IgD-negative memory B cell (primary cell): Measurements from ENCODE around the gene TMEM59. TPM values are rescaled to one million over a fixed set of nuclear protein-coding genes. Genes with fewer than 3 reads are reported as not detected.
"Not testable (repeated sequence)": the region's sequence is repeated elsewhere in the genome, so short reads cannot be mapped to it uniquely, and the experiment has no call there.

Experiments used
- H3K27ac Mint-ChIP-seq, 3 donors: one replicate each; pipeline ENCODE4 v1.8.0; 2020 to 2022; ENCODE audit warnings: mild to moderate bottlenecking in 3 of 3, mixed read lengths in 3 of 3, moderate library complexity in 1 of 3
- H3K27me3 Mint-ChIP-seq: one replicate; pipeline ENCODE4 v1.8.0; 2021; ENCODE audit warnings: mixed read lengths
- H3K36me3 Mint-ChIP-seq: one replicate; pipeline ENCODE4 v1.8.0; 2020; ENCODE audit warnings: mild to moderate bottlenecking, mixed read lengths
- H3K4me1 Mint-ChIP-seq, 3 donors: one replicate each; pipeline ENCODE4 v1.8.0; 2020 to 2022; ENCODE audit warnings: mixed read lengths in 3 of 3, mild to moderate bottlenecking in 1 of 3
- H3K4me3 Mint-ChIP-seq, 4 donors: one replicate each; pipeline ENCODE4 v1.8.0; 2020 to 2022; ENCODE audit warnings: mild to moderate bottlenecking in 4 of 4, mixed read lengths in 4 of 4, moderate library complexity in 3 of 4
- H3K9me3 Mint-ChIP-seq, 3 donors: one replicate each; pipeline ENCODE4 v1.8.0; 2020 to 2021; ENCODE audit warnings: mixed read lengths in 3 of 3, mild to moderate bottlenecking in 1 of 3
- polyA plus RNA-seq: library from polyadenylated mRNA; unstranded; fragments of 300-500 nt; fragmentation: Illumina TruSeq; gene quantifications from one replicate; pipeline ENCODE4 v1.2.3, GENCODE V29; 2021

TMEM59 gene
- polyA plus RNA-seq, 1 donor from 2014 or later, result 386 TPM

- Mint-ChIP-seq H3K36me3 (peaks cover 3% of the 10 kb centered on the region), H3K4me3 (no peak overlapping the region), H3K4me1 (peaks cover 0 to under 1% (median 0%) of the 10 kb centered on the region in 3 donors), H3K27ac (no peak overlapping the region), H3K9me3 (no peaks in the 10 kb centered on the region), H3K27me3 (no peaks in the 10 kb centered on the region)
Measured at GRCh38 chr1:54037476-54037875, 15.5 kb downstream of the TMEM59 start.

GRCh38 chr1:54028306-54029251 lies 24.4 kb downstream of the TMEM59 start:
- peaks cover 2 to 5% (median 3%) of the 10 kb centered on the region in 3 donors for H3K4me1 Mint-ChIP-seq
- no peaks in the 10 kb centered on the region for H3K9me3 Mint-ChIP-seq
- no peaks in the 10 kb centered on the region for H3K27me3 Mint-ChIP-seq
- no peaks in the 10 kb centered on the region for H3K36me3 Mint-ChIP-seq
- peak overlapping the region in 2 of 3 donors; percentile 32 to 88 for H3K27ac Mint-ChIP-seq
- no peak overlapping the region for H3K4me3 Mint-ChIP-seq

- Mint-ChIP-seq H3K4me1 (peaks cover 2 to 5% (median 3%) of the 10 kb centered on the region in 3 donors), H3K27me3 (no peaks in the 10 kb centered on the region), H3K4me3 (no peak overlapping the region), H3K27ac (no peak overlapping the region), H3K36me3 (no peaks in the 10 kb centered on the region), H3K9me3 (no peaks in the 10 kb centered on the region)
Measured at GRCh38 chr1:54027848-54028247, 25.2 kb downstream of the TMEM59 start.

- H3K4me3 Mint-ChIP-seq, H3K27me3 Mint-ChIP-seq, H3K36me3 Mint-ChIP-seq, H3K27ac Mint-ChIP-seq, H3K4me1 Mint-ChIP-seq, H3K9me3 Mint-ChIP-seq: not testable (repeated sequence)
Measured at GRCh38 chr1:54024811-54025210, 28.2 kb downstream of the TMEM59 start.

GRCh38 chr1:54024358-54024757 lies 28.6 kb downstream of the TMEM59 start:
- H3K27me3 Mint-ChIP-seq, result no peaks in the 10 kb centered on the region
- no peaks in the 10 kb centered on the region for H3K4me1 Mint-ChIP-seq
- no peak overlapping the region for H3K4me3 Mint-ChIP-seq
- H3K36me3 Mint-ChIP-seq, result no peaks in the 10 kb centered on the region
- no peak overlapping the region for H3K27ac Mint-ChIP-seq
- H3K9me3 Mint-ChIP-seq, result no peaks in the 10 kb centered on the region

- H3K4me1 Mint-ChIP-seq, H3K27ac Mint-ChIP-seq, H3K36me3 Mint-ChIP-seq, H3K4me3 Mint-ChIP-seq, H3K9me3 Mint-ChIP-seq, H3K27me3 Mint-ChIP-seq: not testable (repeated sequence)
Measured at GRCh38 chr1:54019562-54020176, 33.3 kb downstream of the TMEM59 start.

- no peaks in the 10 kb centered on the region for H3K9me3 Mint-ChIP-seq
- H3K27me3 Mint-ChIP-seq, result no peaks in the 10 kb centered on the region
- peak overlapping the region in 1 of 3 donors; percentile 20 for H3K27ac Mint-ChIP-seq
- H3K4me1 Mint-ChIP-seq, result no peaks in the 10 kb centered on the region
- no peaks in the 10 kb centered on the region for H3K36me3 Mint-ChIP-seq
- no peak overlapping the region for H3K4me3 Mint-ChIP-seq
Measured at GRCh38 chr1:54018635-54019034, 34.4 kb downstream of the TMEM59 start.

GRCh38 chr1:54017979-54018378 lies 35.0 kb downstream of the TMEM59 start, which contains the start of gene LDLRAD1:
Gene LDLRAD1 (minus strand): TSS chr1:54018186. CDS start chr1:54018112, 74 bp downstream.
- no peak within 1 kb of the TSS for H3K4me3 Mint-ChIP-seq
- H3K4me1 Mint-ChIP-seq, result no peaks in the 10 kb centered on the region
- H3K27me3 Mint-ChIP-seq, result no peaks in the 10 kb centered on the region
- no peaks in the 10 kb centered on the region for H3K9me3 Mint-ChIP-seq
- H3K36me3 Mint-ChIP-seq, result no peaks in the 10 kb centered on the region
- H3K27ac Mint-ChIP-seq, result peak within 1 kb of the TSS in 1 of 3 donors; percentile 20

- Mint-ChIP-seq H3K9me3 (no peaks in the 10 kb centered on the region), H3K4me3 (no peak overlapping the region), H3K4me1 (no peaks in the 10 kb centered on the region), H3K36me3 (no peaks in the 10 kb centered on the region), H3K27me3 (peaks cover 1% of the 10 kb centered on the region), H3K27ac (peak overlapping the region in 1 of 3 donors; percentile 43)
Measured at GRCh38 chr1:54016343-54017282, 36.4 kb downstream of the TMEM59 start.

GRCh38 chr1:54014009-54014629 lies 38.9 kb downstream of the TMEM59 start:
- Mint-ChIP-seq H3K27ac (no peak overlapping the region), H3K4me3 (no peak overlapping the region), H3K27me3 (peaks cover 8% of the 10 kb centered on the region), H3K4me1 (no peaks in the 10 kb centered on the region), H3K9me3 (no peaks in the 10 kb centered on the region), H3K36me3 (no peaks in the 10 kb centered on the region)

GRCh38 chr1:54013393-54014008 lies 39.5 kb downstream of the TMEM59 start:
- Mint-ChIP-seq H3K9me3 (no peaks in the 10 kb centered on the region), H3K36me3 (no peaks in the 10 kb centered on the region), H3K4me1 (no peaks in the 10 kb centered on the region), H3K4me3 (no peak overlapping the region), H3K27me3 (peaks cover 8% of the 10 kb centered on the region), H3K27ac (no peak overlapping the region)

- no peak overlapping the region for H3K4me3 Mint-ChIP-seq
Measured at GRCh38 chr1:54012863-54013262, 40.1 kb downstream of the TMEM59 start.

GRCh38 chr1:54012008-54012325 lies 41.0 kb downstream of the TMEM59 start:
- Mint-ChIP-seq H3K4me3 (no peak overlapping the region), H3K9me3 (no peaks in the 10 kb centered on the region), H3K27ac (peak overlapping the region in 1 of 3 donors; percentile 86), H3K4me1 (no peaks in the 10 kb centered on the region), H3K27me3 (peaks cover 10% of the 10 kb centered on the region), H3K36me3 (no peaks in the 10 kb centered on the region)

More at GRCh38 chr1:54012863-54013262, 40.1 kb downstream of the TMEM59 start:
- Mint-ChIP-seq H3K36me3 (no peaks in the 10 kb centered on the region), H3K9me3 (no peaks in the 10 kb centered on the region), H3K27me3 (peaks cover 8% of the 10 kb centered on the region), H3K27ac (no peak overlapping the region), H3K4me1 (no peaks in the 10 kb centered on the region)

GRCh38 chr1:54011316-54012007 lies 41.5 kb downstream of the TMEM59 start:
- peaks cover 10% of the 10 kb centered on the region for H3K27me3 Mint-ChIP-seq
- no peaks in the 10 kb centered on the region for H3K9me3 Mint-ChIP-seq
- H3K27ac Mint-ChIP-seq, result peak overlapping the region in 1 of 3 donors; percentile 86
- H3K36me3 Mint-ChIP-seq, result no peaks in the 10 kb centered on the region
- H3K4me1 Mint-ChIP-seq, result no peaks in the 10 kb centered on the region
- H3K4me3 Mint-ChIP-seq, result no peak overlapping the region
